ENCODE results near the gene GNG12.

DNA sequence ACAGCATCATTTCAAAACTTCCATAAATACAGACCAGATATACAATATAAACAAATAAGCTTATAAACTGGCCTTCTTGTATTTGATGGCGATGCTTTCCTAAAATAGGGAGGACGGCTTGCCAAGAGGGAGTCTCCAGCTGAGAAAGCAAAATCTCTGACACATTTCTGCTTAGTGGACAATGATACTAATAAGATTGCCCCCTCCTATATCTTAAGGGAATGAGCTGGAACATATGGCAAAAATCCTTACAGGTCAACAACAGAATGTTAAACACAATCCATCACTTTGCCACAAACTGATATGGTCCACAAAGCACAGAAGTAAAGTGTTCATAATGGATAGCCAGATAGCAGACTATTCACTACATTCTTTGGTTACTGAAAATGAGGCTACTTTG, 155.3 kb downstream of the GNG12 start:
- TF ChIP-seq TAF1 (IDR thresholded peaks at IDR 0.05; ENCODE audit: low read depth, low read length) (no peak), POLR2A (IDR thresholded peaks at IDR 0.05; ENCODE audit: low read depth, low read length) (no peak), SPI1 (IDR thresholded peaks at IDR 0.05; ENCODE audit: low read depth, low read length) (no peak), POLR2AphosphoS5 (IDR thresholded peaks at IDR 0.05; ENCODE audit: low read depth, low read length) (no peak), PAX5 (IDR thresholded peaks at IDR 0.05; ENCODE audit: insufficient read depth, low read length, severe bottlenecking) (no peak), POU2F2 (IDR thresholded peaks at IDR 0.05; ENCODE audit: low read depth, low read length) (no peak)

Data from GM12891 (cell line).